Activated naive CD4-positive, alpha-beta T cell treated with anti-CD3 and anti-CD28 coated beads for 36 hours (primary cell): ENCODE data around the gene NMT2. TPM values are rescaled to one million over a fixed set of nuclear protein-coding genes. Genes with fewer than 3 reads are reported as not detected.

Source experiments
- CTCF ChIA-PET: fragments of 350-600 bp; sonication (Branson Sonifier 250); formaldehyde crosslinking; loops from one replicate; lab custom pipeline; 2021; ENCODE audit warnings: antibody characterized with exemption; lab: Charles Lee
- DNase-seq: peaks from one replicate; pipeline ENCODE4 v3.0.0-alpha.2; 2020
- H3K27ac Mint-ChIP-seq: one replicate; pipeline ENCODE4 v1.8.0; 2021; ENCODE audit warnings: mild to moderate bottlenecking, mixed read lengths
- H3K27me3 Mint-ChIP-seq: one replicate; pipeline ENCODE4 v1.8.0; 2021; ENCODE audit warnings: low read depth, mixed read lengths
- H3K36me3 Mint-ChIP-seq: one replicate; pipeline ENCODE4 v1.8.0; 2021; ENCODE audit warnings: low read depth, mixed read lengths
- H3K4me1 Mint-ChIP-seq: one replicate; pipeline ENCODE4 v1.8.0; 2021; ENCODE audit warnings: low read depth, mixed read lengths
- H3K4me3 Mint-ChIP-seq: one replicate; pipeline ENCODE4 v1.8.0; 2021; ENCODE audit warnings: mild to moderate bottlenecking, moderate library complexity, mixed read lengths
- H3K9me3 Mint-ChIP-seq: one replicate; pipeline ENCODE4 v1.8.0; 2021; ENCODE audit warnings: mixed read lengths
- intact Hi-C: fragments of 100-400 bp; cut with micrococcal nuclease; formaldehyde crosslinking; loops from one replicate; pipeline ENCODE4 v1.15.1; 2023
- total RNA-seq, 2 experiments: library from RNA; stranded (reverse); gene quantifications; one replicate each; pipeline ENCODE4 v1.2.3, GENCODE V29; 2021

The NMT2 gene
- total RNA-seq, 2 experiments from 2014 or later = 20.4 to 22.3 TPM

DNA sequence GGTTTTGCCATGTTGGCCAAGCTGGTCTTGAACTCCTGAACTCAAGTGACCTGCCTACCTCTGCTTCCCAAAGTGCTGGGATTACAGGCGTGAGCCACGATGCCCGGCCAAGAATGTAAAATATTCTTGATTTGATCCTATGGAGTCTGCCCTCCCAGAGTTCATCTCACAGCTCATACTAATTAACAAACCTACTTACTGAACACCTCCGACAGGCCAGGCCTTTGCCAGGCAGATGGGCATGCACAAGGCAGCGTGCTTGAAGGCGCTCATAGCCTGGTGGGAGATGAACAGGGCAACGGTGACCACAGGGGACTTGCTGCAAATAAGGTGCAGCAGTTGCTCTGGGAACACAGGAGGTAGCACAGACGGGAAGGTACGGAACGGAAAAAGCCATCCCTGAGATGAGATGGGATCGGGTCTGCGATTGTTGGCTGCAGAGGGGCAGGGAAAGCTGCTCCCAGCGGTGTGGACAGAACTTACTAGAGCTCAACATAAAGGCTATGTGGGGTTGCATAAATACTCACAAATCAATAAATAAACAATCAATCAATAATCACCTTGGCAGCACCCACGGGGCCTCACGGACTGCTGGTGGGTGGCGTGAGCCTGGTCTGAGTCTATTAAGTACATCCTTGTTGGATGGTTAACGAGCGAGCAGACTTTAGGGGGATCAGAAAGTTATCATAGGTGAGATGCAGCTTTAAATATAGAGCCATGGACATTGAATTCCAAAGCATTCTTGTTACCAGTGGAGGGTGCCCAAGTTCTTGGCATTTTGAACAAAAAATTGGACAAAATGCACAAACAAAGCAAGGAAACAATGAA is 84.6 kb downstream of the NMT2 start:
- no peaks in the 10 kb centered on the region for H3K27me3 Mint-ChIP-seq
- peaks cover 1% of the 10 kb centered on the region for H3K4me1 Mint-ChIP-seq
- no peaks in the 10 kb centered on the region for H3K9me3 Mint-ChIP-seq
- CTCF ChIA-PET = no interaction called here
- no peak for DNase-seq
- no peaks in the 10 kb centered on the region for H3K36me3 Mint-ChIP-seq
- intact Hi-C loops = no loop called here
- H3K27ac Mint-ChIP-seq = no peak overlapping the region
- no peak overlapping the region for H3K4me3 Mint-ChIP-seq

DNA sequence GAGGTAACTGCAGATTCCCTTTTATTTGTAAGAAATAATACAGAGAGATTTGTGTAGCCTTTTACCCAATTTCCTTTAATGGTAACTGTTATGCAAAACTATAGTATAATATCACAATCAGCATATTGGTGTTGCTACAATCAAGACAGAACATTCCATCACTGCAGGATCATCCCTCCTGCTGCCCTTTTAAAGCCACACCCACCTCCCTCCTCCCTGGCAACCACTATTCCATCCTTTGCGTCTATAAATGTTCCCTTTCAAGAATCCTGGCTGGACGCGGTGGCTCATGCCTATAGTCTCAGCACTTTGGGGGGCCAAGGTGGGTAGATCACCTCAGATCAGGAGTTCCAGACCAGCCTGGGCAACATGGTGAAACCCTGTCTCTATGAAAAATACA is 93.1 kb downstream of the NMT2 start:
- no peaks in the 10 kb centered on the region for H3K9me3 Mint-ChIP-seq
- H3K4me3 Mint-ChIP-seq = no peak overlapping the region
- H3K36me3 Mint-ChIP-seq = no peaks in the 10 kb centered on the region
- CTCF ChIA-PET = no interaction called here
- no peak overlapping the region for H3K27ac Mint-ChIP-seq
- no peaks in the 10 kb centered on the region for H3K27me3 Mint-ChIP-seq
- H3K4me1 Mint-ChIP-seq = no peaks in the 10 kb centered on the region
- intact Hi-C loops = no loop called here
- no peak for DNase-seq

DNA sequence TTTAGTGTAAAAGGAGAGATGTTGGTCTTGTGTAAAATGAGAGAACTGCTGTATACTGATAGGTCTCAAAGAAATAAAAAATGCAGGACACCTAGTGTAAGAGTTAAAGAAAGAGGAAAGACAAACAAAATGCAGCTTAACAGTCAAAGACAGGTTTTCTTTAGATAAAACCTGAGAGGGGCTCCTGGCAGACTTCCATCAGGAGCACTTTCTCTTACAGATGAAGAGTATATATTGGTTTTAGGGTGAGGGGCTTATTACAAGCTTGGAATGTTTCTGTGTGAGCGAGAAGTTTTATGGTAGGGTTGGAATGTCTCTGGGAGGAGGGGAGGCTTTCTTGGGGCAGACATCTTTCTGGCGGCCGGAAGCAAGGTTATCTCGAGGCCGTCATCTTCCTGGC is 96.1 kb downstream of the NMT2 start:
- no peaks in the 10 kb centered on the region for H3K27me3 Mint-ChIP-seq
- CTCF ChIA-PET = interaction anchor here (0.7 kb wide), 1 partner anchor 23 kb away, joined by 3 read pairs; no protein-coding TSS in a partner anchor
- no peak overlapping the region for H3K4me3 Mint-ChIP-seq
- intact Hi-C loops = no loop called here
- H3K36me3 Mint-ChIP-seq = no peaks in the 10 kb centered on the region
- H3K27ac Mint-ChIP-seq = no peak overlapping the region
- no peaks in the 10 kb centered on the region for H3K4me1 Mint-ChIP-seq
- H3K9me3 Mint-ChIP-seq = no peaks in the 10 kb centered on the region
- no peak for DNase-seq

DNA sequence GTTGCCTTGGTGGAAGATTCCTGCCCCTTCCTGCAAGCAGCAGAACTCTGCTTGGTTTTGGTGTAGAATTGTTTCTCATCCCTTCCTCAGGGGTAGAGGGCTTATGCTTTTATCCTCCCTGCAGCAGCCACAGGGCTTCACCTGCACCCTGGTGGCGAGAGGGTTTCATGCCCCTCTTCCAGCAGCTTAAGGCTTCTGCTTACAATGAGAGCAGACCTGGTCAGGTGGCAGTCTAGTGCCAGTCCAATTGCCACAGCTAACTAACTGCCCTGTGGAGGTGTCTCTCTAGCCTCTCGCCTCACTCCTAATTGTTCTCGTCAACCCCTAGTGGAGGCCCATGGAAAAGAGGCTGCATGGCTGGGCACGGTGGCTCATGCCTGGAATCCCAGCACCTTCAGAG is 99.3 kb downstream of the NMT2 start:
- H3K27me3 Mint-ChIP-seq = no peaks in the 10 kb centered on the region
- CTCF ChIA-PET = interaction anchor here (1.3 kb wide), 1 partner anchor 36 kb away, joined by 3 read pairs; no protein-coding TSS in a partner anchor
- H3K4me3 Mint-ChIP-seq = no peak overlapping the region
- no peaks in the 10 kb centered on the region for H3K9me3 Mint-ChIP-seq
- H3K4me1 Mint-ChIP-seq = no peaks in the 10 kb centered on the region
- no peak overlapping the region for H3K27ac Mint-ChIP-seq
- H3K36me3 Mint-ChIP-seq = no peaks in the 10 kb centered on the region
- intact Hi-C loops = no loop called here
- no peak for DNase-seq

DNA sequence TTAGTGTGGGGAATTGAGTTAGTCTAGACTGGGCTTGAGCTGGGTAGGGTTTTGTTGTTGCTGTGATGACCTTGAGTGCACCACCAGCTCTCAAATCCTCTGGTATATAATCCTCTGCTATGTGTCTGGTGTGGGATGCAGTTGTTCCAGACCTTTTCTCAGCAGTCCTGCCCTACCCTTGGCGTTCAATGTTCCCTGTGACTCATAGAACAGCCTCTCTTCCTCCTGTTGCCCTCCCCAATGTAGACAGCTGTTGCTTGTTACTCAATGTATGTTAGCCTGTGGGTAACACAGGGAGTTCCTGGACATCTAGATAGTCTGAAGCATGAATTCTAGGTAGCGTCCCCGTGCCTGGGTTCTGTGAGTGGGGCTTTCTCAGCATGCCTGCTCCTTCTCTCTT is 99.7 kb downstream of the NMT2 start:
- Mint-ChIP-seq H3K27ac (no peak overlapping the region), H3K9me3 (no peaks in the 10 kb centered on the region), H3K27me3 (peaks cover 1% of the 10 kb centered on the region), H3K4me3 (no peak overlapping the region), H3K4me1 (no peaks in the 10 kb centered on the region), H3K36me3 (no peaks in the 10 kb centered on the region)
- intact Hi-C loops = no loop called here
- CTCF ChIA-PET = no interaction called here
- no peak for DNase-seq

DNA sequence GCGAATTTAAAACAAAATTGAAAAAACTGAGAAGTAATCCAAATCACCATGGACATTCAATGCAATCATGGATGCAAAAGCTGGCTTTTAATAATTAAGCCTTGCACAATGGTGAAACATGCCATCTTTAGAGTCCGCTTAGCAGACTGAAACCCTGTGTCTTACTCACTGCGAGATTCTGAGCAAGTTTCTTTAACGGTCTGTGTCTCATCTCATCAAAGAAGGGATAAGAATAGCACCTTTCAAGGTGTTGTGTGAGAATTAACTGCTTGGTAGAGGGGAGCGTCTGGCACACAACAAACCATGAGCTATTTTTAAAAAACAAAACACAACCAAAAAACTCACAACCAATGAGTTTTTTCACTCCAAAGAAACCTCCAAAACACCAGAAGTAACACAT is 101.3 kb downstream of the NMT2 start:
- no peaks in the 10 kb centered on the region for H3K4me1 Mint-ChIP-seq
- CTCF ChIA-PET = no interaction called here
- intact Hi-C loops = no loop called here
- no peaks in the 10 kb centered on the region for H3K9me3 Mint-ChIP-seq
- H3K36me3 Mint-ChIP-seq = no peaks in the 10 kb centered on the region
- no peak overlapping the region for H3K27ac Mint-ChIP-seq
- peaks cover 2% of the 10 kb centered on the region for H3K27me3 Mint-ChIP-seq
- H3K4me3 Mint-ChIP-seq = no peak overlapping the region
- no peak for DNase-seq

DNA sequence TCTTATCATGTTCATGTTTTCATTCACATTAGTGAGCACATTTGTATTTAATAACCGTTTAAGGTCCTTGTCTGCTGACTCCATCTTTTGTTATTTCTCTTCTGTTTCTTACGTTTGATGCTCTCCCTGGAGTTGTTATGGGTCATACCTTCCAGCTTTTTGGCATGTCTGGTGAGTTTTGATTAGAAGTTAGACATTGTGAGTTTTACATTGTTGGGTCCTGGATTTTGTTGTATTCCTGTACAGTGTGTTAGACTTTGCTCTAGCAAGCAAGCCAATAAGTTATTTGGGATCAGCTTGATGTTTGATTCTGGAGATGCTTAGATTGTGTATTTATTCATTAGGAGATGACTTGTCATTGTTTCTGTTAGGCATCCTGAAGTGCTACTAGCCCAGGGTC is 107.9 kb downstream of the NMT2 start:
- Mint-ChIP-seq H3K27me3 (peaks cover 2% of the 10 kb centered on the region), H3K27ac (no peak overlapping the region), H3K36me3 (no peaks in the 10 kb centered on the region), H3K4me1 (no peaks in the 10 kb centered on the region), H3K4me3 (no peak overlapping the region), H3K9me3 (peaks cover 10% of the 10 kb centered on the region)
- no peak for DNase-seq
- CTCF ChIA-PET = no interaction called here
- intact Hi-C loops = no loop called here

DNA sequence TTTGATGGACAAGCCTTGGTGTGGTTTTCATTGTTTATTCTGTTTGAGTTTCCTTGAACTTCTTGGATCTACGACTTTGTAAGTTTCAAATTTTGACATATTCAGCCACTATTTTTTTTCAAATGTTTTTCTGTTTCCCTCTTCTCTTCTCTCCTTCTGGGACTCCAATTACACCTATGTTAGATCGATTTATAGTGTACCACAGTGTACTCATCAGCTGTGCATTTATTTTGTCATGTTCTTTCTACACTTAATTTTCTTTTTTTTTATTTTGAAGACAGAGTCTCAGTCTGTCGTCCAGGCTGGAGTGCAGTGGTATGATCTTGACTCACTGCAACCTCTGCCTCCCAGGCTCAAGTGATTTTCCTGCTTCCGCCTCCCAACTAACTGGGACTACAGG is 108.6 kb downstream of the NMT2 start:
- no peaks in the 10 kb centered on the region for H3K4me1 Mint-ChIP-seq
- no peak for DNase-seq
- CTCF ChIA-PET = no interaction called here

DNA sequence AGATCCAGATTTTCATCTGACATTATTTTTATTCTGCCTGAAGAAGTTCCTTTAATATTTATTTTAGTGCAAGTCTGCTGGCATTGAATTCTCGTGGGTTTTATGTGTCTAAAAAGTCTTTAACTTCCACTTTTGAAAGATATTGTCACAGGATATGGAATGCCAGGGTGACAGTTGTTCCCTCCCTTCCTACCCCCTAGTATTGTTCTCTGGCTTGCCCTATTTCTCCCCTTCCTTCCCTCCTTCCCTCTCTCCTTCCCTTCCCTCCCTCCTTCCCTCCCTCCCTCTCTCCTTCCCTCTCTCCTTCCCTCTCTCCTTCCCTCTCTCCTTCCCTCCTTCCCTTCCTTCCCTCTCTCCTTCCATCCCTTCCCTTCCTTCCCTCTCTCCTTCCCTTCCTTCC is 109.8 kb downstream of the NMT2 start:
- peaks cover under 1% of the 10 kb centered on the region for H3K27me3 Mint-ChIP-seq
- CTCF ChIA-PET = no interaction called here

More for the DNA sequence above, 108.6 kb downstream of the NMT2 start:
- intact Hi-C loops = no loop called here
- no peak overlapping the region for H3K27ac Mint-ChIP-seq
- H3K27me3 Mint-ChIP-seq = peaks cover 2% of the 10 kb centered on the region
- no peak overlapping the region for H3K4me3 Mint-ChIP-seq
- H3K9me3 Mint-ChIP-seq = peaks cover 10% of the 10 kb centered on the region
- no peaks in the 10 kb centered on the region for H3K36me3 Mint-ChIP-seq

More for the DNA sequence above, 109.8 kb downstream of the NMT2 start:
- DNase-seq = no peak
- Mint-ChIP-seq H3K4me1 (no peaks in the 10 kb centered on the region), H3K4me3 (no peak overlapping the region), H3K36me3 (no peaks in the 10 kb centered on the region), H3K27ac (no peak overlapping the region), H3K9me3 (peaks cover 10% of the 10 kb centered on the region)
- intact Hi-C loops = no loop called here

Other genes starting within 250 kb of the NMT2 start
- gene DCLRE1C, start 214.6 kb downstream of the NMT2 start, total RNA-seq = 10 to 100 TPM in 1 of 2 experiments, 1 to 10 TPM in 1; 9.8 to 13.9 TPM
- under 1 TPM; 0.81 to 0.93 TPM for gene MEIG1, start 209.3 kb downstream of the NMT2 start, total RNA-seq
- under 1 TPM in 1 of 2 experiments, not detected in 1; 0.74 TPM for gene OLAH, start 124.8 kb downstream of the NMT2 start, total RNA-seq
- under 1 TPM; 0.72 to 0.94 TPM for gene ACBD7, start 79.9 kb downstream of the NMT2 start, total RNA-seq
- 10 to 100 TPM; 15.6 to 16.3 TPM for gene RPP38, start 71.3 kb downstream of the NMT2 start, total RNA-seq
- 1 to 10 TPM; 4.8 to 5.2 TPM for gene FAM171A1, start 202.6 kb upstream of the NMT2 start, total RNA-seq